ENCODE results near the gene CNNM2. TPM values are rescaled to one million over a fixed set of nuclear protein-coding genes. Genes with fewer than 3 reads are reported as not detected.

CNNM2 gene
- total RNA-seq, 1 donor from 2014 or later: 14.3 TPM

DNA sequence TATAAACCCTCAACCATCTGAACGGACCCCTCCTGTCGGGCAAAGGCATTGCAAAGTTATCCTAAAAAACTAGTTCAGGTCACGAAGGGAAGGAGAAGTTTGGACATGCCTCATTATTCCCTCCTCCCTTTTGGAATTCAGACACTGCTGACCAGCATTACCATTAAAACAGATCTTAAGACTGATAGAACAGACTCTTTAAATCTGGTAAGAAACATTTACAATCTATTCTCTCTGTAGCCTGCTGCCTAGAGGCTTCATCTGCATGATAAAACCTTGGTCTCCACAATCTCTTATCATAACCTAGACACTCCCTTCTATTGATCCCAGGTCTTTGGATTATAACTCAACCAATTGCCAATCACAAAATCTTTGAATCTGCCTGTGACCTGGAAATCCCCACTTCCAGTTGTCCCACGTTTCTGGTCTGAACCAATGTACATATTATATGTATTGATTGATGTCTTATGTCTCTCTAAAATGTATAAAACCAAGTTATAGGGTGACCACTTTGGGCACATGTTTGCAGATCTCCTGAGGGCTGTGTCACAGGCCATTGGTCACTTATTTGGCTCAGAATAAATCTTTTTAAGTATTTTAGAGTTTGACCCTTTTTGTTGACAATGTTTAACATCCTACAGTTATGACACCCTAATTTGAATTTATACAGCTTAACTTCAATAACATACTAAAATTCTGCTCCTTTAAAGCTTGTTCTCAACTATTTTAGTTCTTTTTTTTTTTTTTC, 23.5 kb upstream of the CNNM2 start:
- Mint-ChIP-seq H3K27ac (ENCODE audit: unreplicated experiment) (no peak overlapping the region), H3K27me3 (ENCODE audit: unreplicated experiment) (no peaks in the 10 kb centered on the region), H3K36me3 (ENCODE audit: unreplicated experiment) (no peaks in the 10 kb centered on the region), H3K4me3 (ENCODE audit: unreplicated experiment) (no peak overlapping the region), H3K9me3 (ENCODE audit: unreplicated experiment) (no peaks in the 10 kb centered on the region), H3K4me1 (ENCODE audit: low read depth, unreplicated experiment) (no peaks in the 10 kb centered on the region)
- TF ChIP-seq, protein P1, sequence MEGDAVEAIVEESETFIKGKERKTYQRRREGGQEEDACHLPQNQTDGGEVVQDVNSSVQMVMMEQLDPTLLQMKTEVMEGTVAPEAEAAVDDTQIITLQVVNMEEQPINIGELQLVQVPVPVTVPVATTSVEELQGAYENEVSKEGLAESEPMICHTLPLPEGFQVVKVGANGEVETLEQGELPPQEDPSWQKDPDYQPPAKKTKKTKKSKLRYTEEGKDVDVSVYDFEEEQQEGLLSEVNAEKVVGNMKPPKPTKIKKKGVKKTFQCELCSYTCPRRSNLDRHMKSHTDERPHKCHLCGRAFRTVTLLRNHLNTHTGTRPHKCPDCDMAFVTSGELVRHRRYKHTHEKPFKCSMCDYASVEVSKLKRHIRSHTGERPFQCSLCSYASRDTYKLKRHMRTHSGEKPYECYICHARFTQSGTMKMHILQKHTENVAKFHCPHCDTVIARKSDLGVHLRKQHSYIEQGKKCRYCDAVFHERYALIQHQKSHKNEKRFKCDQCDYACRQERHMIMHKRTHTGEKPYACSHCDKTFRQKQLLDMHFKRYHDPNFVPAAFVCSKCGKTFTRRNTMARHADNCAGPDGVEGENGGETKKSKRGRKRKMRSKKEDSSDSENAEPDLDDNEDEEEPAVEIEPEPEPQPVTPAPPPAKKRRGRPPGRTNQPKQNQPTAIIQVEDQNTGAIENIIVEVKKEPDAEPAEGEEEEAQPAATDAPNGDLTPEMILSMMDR (IDR thresholded peaks at IDR 0.05; ENCODE audit: partially characterized antibody, unreplicated experiment): no peak
- no peak for DNase-seq

DNA sequence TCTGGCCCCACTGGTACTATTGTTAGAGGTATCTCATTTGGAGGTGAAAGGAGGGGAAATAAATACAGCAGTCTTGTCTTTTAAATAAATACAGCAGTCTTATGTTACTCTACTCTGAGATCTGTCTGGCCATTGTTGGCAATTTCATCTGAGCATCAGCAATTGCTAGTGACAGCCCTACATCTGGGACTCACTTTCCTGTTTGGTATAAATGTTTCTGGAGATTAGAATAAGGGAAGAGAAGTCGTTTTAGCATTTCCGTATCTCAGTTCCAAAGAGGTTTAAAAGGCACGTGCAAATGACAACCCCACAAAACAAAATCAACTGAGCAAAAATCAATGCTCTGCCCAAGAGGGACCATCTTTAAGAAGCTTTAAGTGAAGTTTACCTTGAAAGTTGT, 18.1 kb upstream of the CNNM2 start:
- TF ChIP-seq, protein P1 (IDR thresholded peaks at IDR 0.05; ENCODE audit: partially characterized antibody, unreplicated experiment): no peak
- Mint-ChIP-seq H3K9me3 (ENCODE audit: unreplicated experiment) (no peaks in the 10 kb centered on the region), H3K36me3 (ENCODE audit: unreplicated experiment) (no peaks in the 10 kb centered on the region), H3K27me3 (ENCODE audit: unreplicated experiment) (no peaks in the 10 kb centered on the region), H3K4me3 (ENCODE audit: unreplicated experiment) (no peak overlapping the region), H3K4me1 (ENCODE audit: low read depth, unreplicated experiment) (no peaks in the 10 kb centered on the region), H3K27ac (ENCODE audit: unreplicated experiment) (no peak overlapping the region)
- no peak for DNase-seq

DNA sequence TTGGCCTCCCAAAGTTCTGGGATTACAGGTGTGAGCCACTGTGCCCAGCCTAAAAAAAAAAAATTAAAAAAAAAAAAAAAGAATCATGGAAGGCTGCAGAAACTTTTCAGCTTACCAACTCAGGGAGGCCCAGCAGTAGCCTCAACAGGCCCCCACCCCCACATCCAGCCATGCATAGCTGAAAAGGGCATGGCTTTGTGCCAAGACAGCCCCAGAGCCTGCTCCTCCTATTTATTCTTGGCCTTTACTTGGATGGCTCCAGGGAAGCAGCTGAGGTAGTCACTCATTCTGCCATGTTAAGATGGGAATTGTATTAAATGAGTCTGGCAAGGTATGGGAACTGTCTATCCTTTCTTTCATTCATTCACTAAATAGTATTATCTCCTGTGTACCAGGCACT, 13.7 kb upstream of the CNNM2 start:
- no peak overlapping the region for H3K27ac Mint-ChIP-seq (ENCODE audit: unreplicated experiment)
- H3K4me3 Mint-ChIP-seq (ENCODE audit: unreplicated experiment): no peak overlapping the region
- H3K36me3 Mint-ChIP-seq (ENCODE audit: unreplicated experiment): no peaks in the 10 kb centered on the region
- DNase-seq: no peak
- TF ChIP-seq, protein P1 (IDR thresholded peaks at IDR 0.05; ENCODE audit: partially characterized antibody, unreplicated experiment): no peak
- no peaks in the 10 kb centered on the region for H3K4me1 Mint-ChIP-seq (ENCODE audit: low read depth, unreplicated experiment)
- H3K9me3 Mint-ChIP-seq (ENCODE audit: unreplicated experiment): no peaks in the 10 kb centered on the region
- H3K27me3 Mint-ChIP-seq (ENCODE audit: unreplicated experiment): no peaks in the 10 kb centered on the region

DNA sequence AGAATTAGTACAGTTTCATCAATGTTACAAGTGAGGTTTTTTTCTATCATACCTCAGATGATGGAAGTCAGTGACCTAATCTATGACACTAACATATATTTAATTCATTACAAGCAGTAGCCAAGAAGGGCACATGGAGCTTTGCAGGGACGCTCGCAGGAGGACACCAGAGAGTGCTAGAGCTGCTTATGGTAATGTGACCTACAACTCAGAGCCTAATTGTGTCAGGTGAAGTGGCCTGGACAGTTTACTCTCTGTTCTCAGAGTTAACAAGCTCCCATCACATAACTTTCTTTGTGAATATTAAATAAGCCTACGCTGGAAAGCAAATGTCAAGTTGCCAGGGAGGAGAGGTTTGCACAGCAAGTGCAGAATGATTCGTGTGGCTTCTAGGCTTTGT, 11.6 kb upstream of the CNNM2 start:
- Mint-ChIP-seq H3K27me3 (ENCODE audit: unreplicated experiment) (no peaks in the 10 kb centered on the region), H3K4me3 (ENCODE audit: unreplicated experiment) (no peak overlapping the region), H3K27ac (ENCODE audit: unreplicated experiment) (no peak overlapping the region), H3K9me3 (ENCODE audit: unreplicated experiment) (no peaks in the 10 kb centered on the region), H3K4me1 (ENCODE audit: low read depth, unreplicated experiment) (no peaks in the 10 kb centered on the region), H3K36me3 (ENCODE audit: unreplicated experiment) (no peaks in the 10 kb centered on the region)
- TF ChIP-seq, protein P1 (IDR thresholded peaks at IDR 0.05; ENCODE audit: partially characterized antibody, unreplicated experiment): no peak
- no peak for DNase-seq

DNA sequence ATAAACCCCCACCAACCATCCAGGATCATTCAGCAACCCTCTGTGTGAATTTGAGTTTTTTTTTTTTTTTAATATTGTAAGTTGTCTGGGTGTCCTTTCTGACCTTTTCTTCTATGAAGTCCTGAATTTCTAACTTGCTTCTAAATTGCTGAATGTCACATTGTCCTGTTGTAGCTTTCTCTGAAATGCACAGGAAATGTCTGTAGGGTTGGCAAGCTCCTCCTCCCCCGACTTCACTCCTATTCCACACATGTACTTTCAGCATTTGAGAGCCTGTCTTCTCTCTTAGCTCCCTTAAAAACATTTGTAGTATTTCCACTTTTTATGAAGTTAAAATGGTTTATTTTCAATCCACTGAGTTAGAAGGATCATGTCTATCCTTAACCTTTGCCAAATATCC, 3.3 kb upstream of the CNNM2 start:
- Mint-ChIP-seq H3K27ac (ENCODE audit: unreplicated experiment) (no peak overlapping the region), H3K4me1 (ENCODE audit: low read depth, unreplicated experiment) (peaks cover 5% of the 10 kb centered on the region), H3K27me3 (ENCODE audit: unreplicated experiment) (peaks cover 6% of the 10 kb centered on the region), H3K9me3 (ENCODE audit: unreplicated experiment) (peaks cover 8% of the 10 kb centered on the region), H3K4me3 (ENCODE audit: unreplicated experiment) (no peak overlapping the region), H3K36me3 (ENCODE audit: unreplicated experiment) (no peaks in the 10 kb centered on the region)
- DNase-seq: no peak
- TF ChIP-seq, protein P1 (IDR thresholded peaks at IDR 0.05; ENCODE audit: partially characterized antibody, unreplicated experiment): no peak

Data from glutamatergic neuron (in vitro differentiated cells).